A673 (cell line): ENCODE data around the gene RSPH10B.
"Not testable (repeated sequence)": the region's sequence is repeated elsewhere in the genome, so short reads cannot be mapped to it uniquely, and the experiment has no call there.

Source experiments
- EZH2 ChIP-seq: fragments of 200-600 bp; sonication (generic); IDR thresholded peaks from 2 replicates; pipeline ENCODE4 v1.6.1; 2017; ENCODE audit warnings: borderline replicate concordance, low read depth, mild to moderate bottlenecking, mixed read lengths, antibody characterized with exemption, low read length; ENCODE audit not compliant: poor library complexity, severe bottlenecking
- TF ChIP-seq, protein P1 (sequence below): fragments of 300-800, 200-600 bp; sonication (generic); conservative IDR thresholded peaks from 2 replicates; pipeline ENCODE4 v1.5.1; 2017; ENCODE audit warnings: low read depth, mild to moderate bottlenecking, antibody characterized with exemption, low read length, moderate library complexity, mixed read lengths

DNA sequence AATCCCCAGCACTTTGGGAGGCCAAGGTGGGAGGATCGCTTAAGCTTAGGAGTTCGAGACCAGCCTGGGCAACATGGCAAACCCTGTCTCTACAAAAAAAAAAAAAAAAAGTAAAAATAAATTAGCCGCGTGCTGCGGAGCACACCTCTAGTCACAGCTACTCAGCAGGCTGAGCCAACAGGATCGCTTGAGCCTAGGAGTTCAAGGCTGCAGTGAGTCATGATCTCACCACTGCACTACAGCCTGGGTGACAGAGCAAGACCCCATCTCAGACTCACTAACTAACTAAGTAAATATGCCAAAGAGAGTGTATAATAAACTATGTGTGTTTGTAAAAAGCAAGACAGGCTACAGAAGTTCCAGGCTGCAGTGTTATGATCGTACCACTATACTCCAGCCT, 6.7 kb downstream of the RSPH10B start:
- TF ChIP-seq, protein P1, sequence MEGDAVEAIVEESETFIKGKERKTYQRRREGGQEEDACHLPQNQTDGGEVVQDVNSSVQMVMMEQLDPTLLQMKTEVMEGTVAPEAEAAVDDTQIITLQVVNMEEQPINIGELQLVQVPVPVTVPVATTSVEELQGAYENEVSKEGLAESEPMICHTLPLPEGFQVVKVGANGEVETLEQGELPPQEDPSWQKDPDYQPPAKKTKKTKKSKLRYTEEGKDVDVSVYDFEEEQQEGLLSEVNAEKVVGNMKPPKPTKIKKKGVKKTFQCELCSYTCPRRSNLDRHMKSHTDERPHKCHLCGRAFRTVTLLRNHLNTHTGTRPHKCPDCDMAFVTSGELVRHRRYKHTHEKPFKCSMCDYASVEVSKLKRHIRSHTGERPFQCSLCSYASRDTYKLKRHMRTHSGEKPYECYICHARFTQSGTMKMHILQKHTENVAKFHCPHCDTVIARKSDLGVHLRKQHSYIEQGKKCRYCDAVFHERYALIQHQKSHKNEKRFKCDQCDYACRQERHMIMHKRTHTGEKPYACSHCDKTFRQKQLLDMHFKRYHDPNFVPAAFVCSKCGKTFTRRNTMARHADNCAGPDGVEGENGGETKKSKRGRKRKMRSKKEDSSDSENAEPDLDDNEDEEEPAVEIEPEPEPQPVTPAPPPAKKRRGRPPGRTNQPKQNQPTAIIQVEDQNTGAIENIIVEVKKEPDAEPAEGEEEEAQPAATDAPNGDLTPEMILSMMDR, result not testable (repeated sequence)
- not testable (repeated sequence) for TF ChIP-seq EZH2
